Gastroesophageal sphincter (tissue), 3 donors: ENCODE data around the gene LPCAT1.
"Not testable (repeated sequence)": the region's sequence is repeated elsewhere in the genome, so short reads cannot be mapped to it uniquely, and the experiment has no call there.

Experiments used
- POLR2A ChIP-seq, 2 donors: fragments of 450-650 bp; IDR thresholded peaks; one replicate each; pipeline ENCODE4 v1.6.1; 2017; ENCODE audit warnings: antibody characterized with exemption in 2 of 2, mild to moderate bottlenecking in 2 of 2, moderate library complexity in 1 of 2
- POLR2AphosphoS5 ChIP-seq: sonication (generic); formaldehyde crosslinking; IDR thresholded peaks from one replicate; pipeline ENCODE4 v1.6.1; 2017; ENCODE audit warnings: antibody characterized with exemption
- TF ChIP-seq, protein P1 (sequence below), 4 experiments: fragments of 200-600 bp in 2 of 4; fragments of 450-650 bp in 2 of 4; sonication (generic) in 1 of 4; IDR thresholded peaks; one replicate each; pipeline ENCODE4 v1.5.1; 2017 to 2019; ENCODE audit warnings: antibody characterized with exemption in 4 of 4, mild to moderate bottlenecking in 2 of 4, moderate library complexity in 2 of 4

DNA sequence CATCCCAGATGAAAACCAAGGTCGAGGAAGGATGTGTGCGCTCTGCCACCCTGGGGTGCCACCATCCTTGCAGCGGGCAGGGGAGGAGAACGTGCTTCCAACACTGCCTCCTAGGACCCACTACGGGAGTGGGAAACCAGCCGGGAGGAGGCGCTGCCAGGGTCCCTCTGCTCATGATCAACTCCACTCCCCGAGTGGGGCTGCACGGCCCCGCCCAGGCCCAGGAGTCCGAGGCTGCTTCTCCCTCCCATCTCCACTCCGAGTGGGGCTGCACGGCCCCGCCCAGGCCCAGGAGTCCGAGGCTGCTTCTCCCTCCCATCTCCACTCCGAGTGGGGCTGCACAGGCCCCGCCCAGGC lies 48.2 kb downstream of the LPCAT1 start:
- TF ChIP-seq, protein P1, sequence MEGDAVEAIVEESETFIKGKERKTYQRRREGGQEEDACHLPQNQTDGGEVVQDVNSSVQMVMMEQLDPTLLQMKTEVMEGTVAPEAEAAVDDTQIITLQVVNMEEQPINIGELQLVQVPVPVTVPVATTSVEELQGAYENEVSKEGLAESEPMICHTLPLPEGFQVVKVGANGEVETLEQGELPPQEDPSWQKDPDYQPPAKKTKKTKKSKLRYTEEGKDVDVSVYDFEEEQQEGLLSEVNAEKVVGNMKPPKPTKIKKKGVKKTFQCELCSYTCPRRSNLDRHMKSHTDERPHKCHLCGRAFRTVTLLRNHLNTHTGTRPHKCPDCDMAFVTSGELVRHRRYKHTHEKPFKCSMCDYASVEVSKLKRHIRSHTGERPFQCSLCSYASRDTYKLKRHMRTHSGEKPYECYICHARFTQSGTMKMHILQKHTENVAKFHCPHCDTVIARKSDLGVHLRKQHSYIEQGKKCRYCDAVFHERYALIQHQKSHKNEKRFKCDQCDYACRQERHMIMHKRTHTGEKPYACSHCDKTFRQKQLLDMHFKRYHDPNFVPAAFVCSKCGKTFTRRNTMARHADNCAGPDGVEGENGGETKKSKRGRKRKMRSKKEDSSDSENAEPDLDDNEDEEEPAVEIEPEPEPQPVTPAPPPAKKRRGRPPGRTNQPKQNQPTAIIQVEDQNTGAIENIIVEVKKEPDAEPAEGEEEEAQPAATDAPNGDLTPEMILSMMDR (IDR thresholded peaks at IDR 0.05) = not testable (repeated sequence)
- not testable (repeated sequence) for TF ChIP-seq POLR2A (IDR thresholded peaks at IDR 0.05); POLR2AphosphoS5
